GM19238 (cell line): Measurements from ENCODE around the gene APBA2.

Source experiments
- DNase-seq: peaks from one replicate; pipeline ENCODE4 v3.0.0; 2011; ENCODE audit warnings: low spot score; ENCODE audit not compliant: insufficient read length

APBA2 gene

GRCh38 chr15:29115093-29115991, 229.6 kb downstream of the APBA2 start:
- no peak for DNase-seq

DNA sequence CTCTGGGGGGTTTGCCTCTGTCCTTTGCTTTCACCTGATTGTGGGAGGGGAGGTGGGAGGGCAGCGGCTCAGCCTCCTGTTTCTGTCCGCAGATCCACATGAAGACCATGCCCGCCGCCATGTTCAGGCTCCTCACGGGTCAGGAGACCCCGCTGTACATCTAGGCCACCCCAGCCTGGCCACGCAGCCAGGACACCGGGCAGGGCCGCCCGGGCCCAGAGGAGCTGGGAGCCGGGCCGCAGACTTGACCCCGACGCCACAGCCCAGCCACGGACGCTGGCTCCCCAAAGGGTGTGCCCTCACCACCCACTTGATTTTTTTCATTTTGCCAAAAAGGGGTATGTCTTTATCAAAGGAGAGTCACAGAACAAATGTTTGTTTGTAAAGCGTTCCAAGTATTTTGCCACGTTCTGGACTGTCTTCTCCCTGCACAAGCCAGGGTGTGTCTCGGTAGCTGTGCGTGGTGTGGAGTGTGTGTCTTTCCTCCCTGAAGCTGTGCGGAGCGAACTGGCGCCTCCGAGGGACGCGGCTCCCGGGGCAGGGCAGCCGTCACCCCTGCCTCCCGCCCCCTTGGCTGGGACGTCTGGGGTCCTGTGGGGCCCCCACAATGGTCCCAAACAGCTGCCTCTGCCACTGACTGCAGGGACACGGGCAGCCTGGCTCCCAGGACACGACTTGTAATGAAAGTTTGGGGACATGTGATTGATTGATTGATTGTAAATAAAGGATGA, 231.4 kb downstream of the APBA2 start:
- DNase-seq = no peak

- no peak for DNase-seq
Measured at GRCh38 chr15:29117778-29118177, 232.0 kb downstream of the APBA2 start.

GRCh38 chr15:29119847-29120246, 234.1 kb downstream of the APBA2 start:
- DNase-seq = no peak

- no peak for DNase-seq
Measured at GRCh38 chr15:29120593-29121368, 235.0 kb downstream of the APBA2 start.

GRCh38 chr15:29121369-29121656, 235.5 kb downstream of the APBA2 start:
- DNase-seq = no peak

DNA sequence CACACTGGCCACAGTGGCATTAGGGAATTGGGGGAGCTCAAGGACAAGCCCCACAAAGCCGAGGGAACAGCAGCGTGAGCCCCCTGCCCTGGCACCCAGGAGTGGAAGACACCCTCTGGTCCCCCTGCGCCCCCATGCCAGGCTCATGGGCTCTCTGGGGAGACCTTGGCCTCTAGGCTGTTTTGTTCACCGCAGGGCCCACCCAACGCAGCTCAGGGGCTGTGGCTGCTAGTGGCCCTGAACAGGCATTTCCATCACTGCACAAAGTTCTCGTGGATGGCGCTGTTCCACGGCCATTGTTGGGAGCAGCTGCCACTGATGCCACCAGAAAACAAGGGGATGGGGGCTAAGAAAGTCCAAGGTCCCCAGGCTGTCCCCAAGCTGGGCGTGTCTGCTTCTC, 236.1 kb downstream of the APBA2 start:
- no peak for DNase-seq

GRCh38 chr15:29122506-29122905, 236.7 kb downstream of the APBA2 start:
- DNase-seq = no peak

GRCh38 chr15:29123171-29123570, 237.4 kb downstream of the APBA2 start:
- no peak for DNase-seq

DNA sequence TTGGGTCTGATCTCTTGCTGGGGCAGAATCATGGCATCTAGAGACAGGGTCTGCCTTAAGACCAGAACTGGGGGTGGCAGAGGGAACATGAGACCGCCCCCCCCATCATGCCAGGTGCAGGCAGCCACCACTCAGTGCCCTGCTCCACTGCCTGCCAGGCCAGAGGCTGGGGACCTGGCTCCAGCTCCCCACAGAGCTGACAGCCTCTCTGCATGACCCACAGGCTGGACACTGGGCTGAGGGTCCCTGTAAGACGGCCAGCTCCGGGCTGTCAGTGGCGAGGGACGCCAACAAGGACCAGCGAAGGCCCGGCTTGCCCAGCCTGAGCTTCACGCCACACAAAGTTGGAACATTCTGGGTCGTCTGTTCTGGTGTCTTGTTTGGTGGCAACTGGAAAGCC, 238.2 kb downstream of the APBA2 start:
- no peak for DNase-seq

DNA sequence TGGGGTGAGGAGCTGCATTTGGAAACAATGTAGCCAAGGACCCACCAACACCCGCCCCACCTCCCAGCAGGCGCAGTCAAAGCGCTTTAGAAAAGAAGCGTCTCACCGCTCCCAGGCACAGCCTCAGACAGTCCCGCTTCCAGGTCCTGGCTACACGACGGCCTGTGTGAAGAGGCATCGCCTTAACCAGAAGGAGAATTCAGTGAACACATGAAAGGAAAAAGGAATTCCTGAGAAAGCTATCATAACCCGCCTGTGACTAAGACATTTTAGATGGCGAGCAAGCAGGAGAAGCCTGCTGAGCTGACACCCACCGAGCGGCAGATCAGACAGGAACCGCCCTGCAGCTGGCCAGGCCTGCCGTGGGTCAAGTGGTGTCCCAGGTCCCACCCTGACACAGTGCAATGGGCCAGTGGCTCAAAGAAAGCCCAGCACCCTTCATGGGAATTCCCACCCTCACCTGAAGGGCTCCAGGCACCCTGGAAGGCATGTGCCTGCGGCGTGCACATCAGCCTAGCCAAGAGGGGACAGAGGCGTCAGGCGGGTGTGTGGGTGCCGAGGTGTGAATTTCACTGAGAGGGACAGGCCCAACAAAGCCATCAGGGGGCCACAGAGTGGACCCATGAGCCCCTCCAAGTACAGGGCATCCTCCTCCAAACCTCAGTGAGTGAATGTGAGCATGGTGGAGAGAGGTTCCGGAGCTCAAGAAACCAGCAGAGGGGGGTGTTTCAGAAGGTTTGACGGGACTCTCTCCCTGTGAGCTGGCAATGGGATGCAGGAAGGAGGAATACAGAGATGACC, 239.0 kb downstream of the APBA2 start:
- no peak for DNase-seq

DNA sequence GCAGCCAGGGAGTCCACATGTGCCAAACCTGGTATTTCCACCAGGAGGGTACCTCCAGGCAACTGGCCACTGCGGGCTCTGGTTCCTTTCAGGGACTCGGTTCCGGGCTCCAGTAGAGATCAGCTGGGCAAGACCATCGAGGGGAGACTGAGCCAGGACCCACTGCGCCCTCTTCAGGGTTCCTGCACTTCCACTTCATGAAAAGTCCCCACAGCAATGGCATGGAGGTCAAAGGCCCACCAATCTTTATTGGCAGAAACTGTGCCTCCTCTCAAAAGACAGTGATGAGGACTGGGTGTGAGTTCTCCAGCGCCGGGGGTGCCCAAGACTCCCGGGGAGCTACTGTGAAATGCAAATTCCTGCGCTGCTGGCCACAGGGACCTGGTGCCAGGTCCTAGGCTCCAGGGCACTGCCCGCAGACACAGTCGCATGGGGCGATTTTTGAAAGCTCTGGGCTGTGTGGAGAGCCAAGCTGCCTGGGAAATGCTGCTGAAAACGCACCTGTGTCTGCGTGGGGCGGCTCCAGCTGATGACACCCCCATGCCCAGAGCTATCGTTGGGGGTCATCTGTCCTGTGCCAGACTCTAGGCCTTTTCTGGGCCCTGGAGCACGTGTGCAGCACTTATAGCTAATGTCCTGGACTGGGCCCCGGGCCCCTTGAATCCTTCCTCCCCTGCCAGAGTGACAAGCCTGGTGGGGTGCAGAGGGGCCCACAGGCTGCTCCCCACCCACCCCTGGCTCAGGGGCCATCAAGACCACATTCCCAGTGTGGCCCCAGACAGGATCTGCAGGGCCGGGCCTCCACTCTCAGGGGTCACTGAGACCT, 239.8 kb downstream of the APBA2 start:
- DNase-seq = no peak

- DNase-seq = no peak
Measured at GRCh38 chr15:29126208-29126536, 240.4 kb downstream of the APBA2 start.

- DNase-seq = no peak
Measured at GRCh38 chr15:29126821-29127461, 241.2 kb downstream of the APBA2 start.

GRCh38 chr15:29127506-29128430, 242.0 kb downstream of the APBA2 start:
- DNase-seq = no peak

- no peak for DNase-seq
Measured at GRCh38 chr15:29128671-29129070, 242.9 kb downstream of the APBA2 start.

- DNase-seq = no peak
Measured at GRCh38 chr15:29129221-29129620, 243.4 kb downstream of the APBA2 start.

DNA sequence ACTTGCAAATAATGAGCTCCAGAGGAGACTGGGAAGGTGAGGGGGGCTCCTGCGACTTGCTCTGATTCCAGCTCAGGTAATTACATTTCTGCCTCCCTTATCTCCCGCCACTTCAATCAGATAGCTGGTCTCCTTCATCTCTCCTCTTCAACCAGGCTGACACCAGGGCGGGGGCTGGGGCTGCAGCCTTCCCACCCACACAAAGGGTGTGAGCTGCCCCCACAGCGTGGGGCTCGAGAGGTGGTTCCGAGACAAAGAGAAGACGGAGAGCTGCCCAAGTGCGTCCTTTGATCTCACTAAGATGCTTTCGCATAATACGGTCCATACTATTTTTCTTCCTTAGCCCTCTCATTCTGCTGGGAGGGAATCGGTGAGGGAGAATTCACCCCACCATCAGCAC, 244.2 kb downstream of the APBA2 start:
- no peak for DNase-seq

DNA sequence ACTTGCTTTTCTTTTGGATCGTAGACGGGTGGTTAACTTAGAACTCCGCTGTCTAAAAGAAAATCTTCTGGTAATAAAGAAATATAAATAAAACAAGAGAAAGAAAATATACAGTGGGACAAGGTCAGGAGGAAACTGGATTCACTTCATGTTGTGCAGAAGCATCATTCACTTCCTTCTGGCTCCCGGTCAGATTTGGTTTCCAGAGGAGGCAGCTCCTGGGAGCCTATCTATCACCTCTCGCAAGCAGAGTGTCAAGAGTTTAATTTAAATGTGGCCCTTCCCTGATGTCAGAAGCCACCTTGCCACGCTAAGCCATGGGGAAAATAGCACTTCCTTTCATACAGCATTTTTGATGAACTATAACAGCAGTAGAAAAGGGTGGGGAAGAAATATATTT, 244.7 kb downstream of the APBA2 start:
- no peak for DNase-seq
